C4-2B (cell line): ENCODE data around the gene MAST4.

Experiments used
- CTCF ChIP-seq: fragments of 450-650 bp; conservative IDR thresholded peaks from 2 replicates; pipeline ENCODE4 v1.5.1; 2017; ENCODE audit warnings: mild to moderate bottlenecking
- ZFX ChIP-seq: fragments of 450-650 bp; IDR thresholded peaks from 2 replicates; pipeline ENCODE4 v1.6.1; 2017

DNA sequence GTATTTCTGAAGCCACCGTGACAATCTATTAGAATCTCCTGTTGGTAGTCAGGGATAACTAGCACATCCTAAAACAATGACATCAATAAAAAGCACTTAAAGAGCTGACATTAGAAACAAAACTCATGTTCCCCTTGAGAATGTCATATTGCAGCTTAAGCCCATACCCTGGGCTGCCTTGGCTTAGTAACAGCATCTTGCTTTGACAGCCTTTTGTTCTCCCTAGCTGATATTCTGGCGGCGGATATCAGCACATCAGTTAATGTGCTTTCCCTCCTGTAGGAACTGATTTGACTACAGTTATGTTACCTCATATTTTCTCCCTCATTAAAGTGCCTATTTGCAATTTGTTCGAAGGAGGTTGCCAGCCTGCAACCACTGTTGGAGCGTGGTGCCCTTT lies 386.3 kb downstream of the MAST4 start:
- TF ChIP-seq CTCF, result no peak
- TF ChIP-seq ZFX, result no peak
